OCI-LY7 (cell line): Measurements from ENCODE around the gene SEZ6L2. TPM values are rescaled to one million over a fixed set of nuclear protein-coding genes. Genes with fewer than 3 reads are reported as not detected.

Experiments used
- BruUV-seq: library from RNA; stranded (reverse); fragments of 400-500 nt; replicated peaks from 2 replicates; lab custom pipeline; 2021; lab: Mats Ljungman, UMichigan
- CTCF ChIA-PET: fragments of 300-600 bp; sonication (Branson Sonifier 250); formaldehyde crosslinking; loops from one replicate; lab custom pipeline; 2022; ENCODE audit warnings: antibody characterized with exemption; ENCODE audit not compliant: unreplicated experiment; lab: Charles Lee
- POLR2A ChIA-PET: fragments of 300-600 bp; sonication (Branson Sonifier 250); formaldehyde crosslinking; loops from one replicate; lab custom pipeline; 2022; ENCODE audit warnings: antibody characterized with exemption; lab: Charles Lee
- DNase-seq: peaks from one replicate; pipeline ENCODE4 v3.0.0-alpha.2; 2015; ENCODE audit warnings: low spot score
- H2AFZ ChIP-seq: fragments of 200-600 bp; sonication (generic), shearing (Covaris generic); 2 replicates; pipeline ENCODE4 v1.6.1; 2014; ENCODE audit warnings: mild to moderate bottlenecking, antibody characterized with exemption, low read length, moderate library complexity
- H3K27ac ChIP-seq: fragments of 200-600 bp; sonication (generic); 2 replicates; pipeline ENCODE4 v1.5.1; 2014; ENCODE audit warnings: mixed run types, low read depth, mild to moderate bottlenecking, moderate library complexity, low read length, inconsistent platforms; ENCODE audit not compliant: poor library complexity, severe bottlenecking
- H3K36me3 ChIP-seq: fragments of 200-600 bp; sonication (generic); 2 replicates; pipeline ENCODE4 v1.6.1; 2014; ENCODE audit warnings: mild to moderate bottlenecking, antibody characterized with exemption, low read length, moderate library complexity, mixed read lengths; ENCODE audit not compliant: insufficient read depth
- H3K4me1 ChIP-seq: fragments of 200-600 bp; sonication (generic); 2 replicates; pipeline ENCODE4 v1.5.1; 2014; ENCODE audit warnings: mild to moderate bottlenecking, low read length; ENCODE audit not compliant: insufficient read depth, poor library complexity, severe bottlenecking
- H3K4me2 ChIP-seq: fragments of 200-600 bp; sonication (generic); 2 replicates; pipeline ENCODE4 v1.6.1; 2014; ENCODE audit warnings: mild to moderate bottlenecking, low read length
- H3K4me3 ChIP-seq: fragments of 200-600 bp; sonication (generic); 2 replicates; pipeline ENCODE4 v1.5.1; 2014; ENCODE audit warnings: mild to moderate bottlenecking, low read depth, low read length; ENCODE audit not compliant: poor library complexity, severe bottlenecking
- H3K79me2 ChIP-seq: fragments of 200-600 bp; sonication (generic); 2 replicates; pipeline ENCODE4 v1.6.1; 2016; ENCODE audit warnings: low read depth, mild to moderate bottlenecking, low read length, moderate library complexity, mixed read lengths; ENCODE audit not compliant: insufficient read depth
- H3K9me2 ChIP-seq: fragments of 200-600 bp; sonication (generic); 2 replicates; pipeline ENCODE4 v1.6.1; 2016; ENCODE audit warnings: mild to moderate bottlenecking, low read length, mixed read lengths; ENCODE audit not compliant: insufficient read depth
- H3K9me3 ChIP-seq: fragments of 200-600 bp; sonication (generic); 2 replicates; pipeline ENCODE4 v1.6.1; 2014; ENCODE audit warnings: mild to moderate bottlenecking, mixed run types, low read length, mixed read lengths
- H4K20me1 ChIP-seq: fragments of 200-600 bp; sonication (generic); 2 replicates; pipeline ENCODE4 v1.6.1; 2014; ENCODE audit warnings: mild to moderate bottlenecking, antibody characterized with exemption, low read length, moderate library complexity, mixed read lengths; ENCODE audit not compliant: insufficient read depth
- EZH2phosphoT487 ChIP-seq: fragments of 200-600 bp; sonication (generic); IDR thresholded peaks from 2 replicates; pipeline ENCODE4 v1.6.1; 2018; ENCODE audit warnings: low read depth, borderline replicate concordance, mild to moderate bottlenecking, mixed run types, antibody characterized with exemption, low read length, moderate library complexity, mixed read lengths
- intact Hi-C: fragments of 100-400 bp; cut with micrococcal nuclease; formaldehyde crosslinking; loops from one replicate; pipeline ENCODE4 v1.10.0; 2022; ENCODE audit not compliant: unreplicated experiment
- total RNA-seq, 2 experiments: library from RNA; depleted of rRNA in 1 of 2; stranded (reverse); fragments of >200 nt in 1 of 2; shearing (Covaris generic) in 1 of 2; gene quantifications; 2 replicates each; pipeline ENCODE4 v1.2.3, GENCODE V29; 2014 to 2022
- TF ChIP-seq, protein P1 (sequence below): fragments of 200-600 bp; sonication (generic); conservative IDR thresholded peaks from 2 replicates; pipeline ENCODE4 v1.5.1; 2014; ENCODE audit warnings: mild to moderate bottlenecking, antibody characterized with exemption, low read length, moderate library complexity, mixed read lengths

SEZ6L2 gene
- total RNA-seq, 2 experiments from 2014 or later, result 0.98 to 1.0 TPM

- ChIA-PET POLR2A (interaction anchor here (0.6 kb wide), 1 partner anchor 70 kb away, joined by 3 read pairs; no protein-coding TSS in a partner anchor), CTCF (no interaction called here)
- TF ChIP-seq EZH2phosphoT487, result no peak
- TF ChIP-seq, protein P1, sequence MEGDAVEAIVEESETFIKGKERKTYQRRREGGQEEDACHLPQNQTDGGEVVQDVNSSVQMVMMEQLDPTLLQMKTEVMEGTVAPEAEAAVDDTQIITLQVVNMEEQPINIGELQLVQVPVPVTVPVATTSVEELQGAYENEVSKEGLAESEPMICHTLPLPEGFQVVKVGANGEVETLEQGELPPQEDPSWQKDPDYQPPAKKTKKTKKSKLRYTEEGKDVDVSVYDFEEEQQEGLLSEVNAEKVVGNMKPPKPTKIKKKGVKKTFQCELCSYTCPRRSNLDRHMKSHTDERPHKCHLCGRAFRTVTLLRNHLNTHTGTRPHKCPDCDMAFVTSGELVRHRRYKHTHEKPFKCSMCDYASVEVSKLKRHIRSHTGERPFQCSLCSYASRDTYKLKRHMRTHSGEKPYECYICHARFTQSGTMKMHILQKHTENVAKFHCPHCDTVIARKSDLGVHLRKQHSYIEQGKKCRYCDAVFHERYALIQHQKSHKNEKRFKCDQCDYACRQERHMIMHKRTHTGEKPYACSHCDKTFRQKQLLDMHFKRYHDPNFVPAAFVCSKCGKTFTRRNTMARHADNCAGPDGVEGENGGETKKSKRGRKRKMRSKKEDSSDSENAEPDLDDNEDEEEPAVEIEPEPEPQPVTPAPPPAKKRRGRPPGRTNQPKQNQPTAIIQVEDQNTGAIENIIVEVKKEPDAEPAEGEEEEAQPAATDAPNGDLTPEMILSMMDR, result no peak
- H3K79me2 ChIP-seq, result peaks cover 5% of the 10 kb centered on the region; the same call in 1 of the 2 replicates
- H3K9me3 ChIP-seq, result no peaks in the 10 kb centered on the region
- no peak for DNase-seq
- no peak overlapping the region for H3K4me3 ChIP-seq
- peaks cover 6% of the 10 kb centered on the region for H3K4me1 ChIP-seq
- no peak overlapping the region for H2AFZ ChIP-seq
- intact Hi-C loops, result no loop called here
- no TSS peak for BruUV-seq
- peaks cover 23% of the 10 kb centered on the region; the same call in 1 of the 2 replicates for H3K36me3 ChIP-seq
- H4K20me1 ChIP-seq, result no peaks in the 10 kb centered on the region
- no peak overlapping the region for H3K4me2 ChIP-seq
- no peaks in the 10 kb centered on the region for H3K9me2 ChIP-seq
- no peak overlapping the region for H3K27ac ChIP-seq
These were observed 42.1 kb downstream of the SEZ6L2 start for GRCh38 chr16:29857133-29857760.

DNA sequence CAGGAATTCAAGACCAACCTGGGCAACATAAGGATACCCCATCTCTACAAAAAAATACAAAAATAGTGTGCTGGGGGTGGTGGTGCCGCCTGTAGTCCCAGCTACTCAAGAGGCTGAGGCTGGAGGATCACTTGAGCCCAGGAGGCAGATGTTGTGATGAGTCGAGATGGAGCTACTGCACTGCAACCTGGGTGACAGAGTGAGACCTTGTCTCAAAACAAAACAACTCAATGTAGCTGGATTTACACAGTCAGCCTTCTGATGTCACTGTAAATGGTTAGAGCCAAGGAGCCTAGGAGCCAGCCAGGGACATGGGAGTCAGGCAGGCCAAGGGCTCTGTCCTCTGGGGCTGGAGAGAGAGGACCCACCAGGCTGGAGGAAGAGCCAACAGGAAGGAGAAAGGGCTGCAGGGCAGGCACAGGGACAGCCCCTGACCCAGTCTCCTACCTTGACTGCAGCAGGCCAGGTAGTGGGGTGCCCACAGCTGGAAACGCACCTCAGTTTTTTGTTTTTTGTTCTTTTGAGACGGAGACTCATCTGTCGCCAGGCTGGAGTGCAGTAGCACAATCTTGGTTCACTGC, 44.7 kb downstream of the SEZ6L2 start:
- intact Hi-C loops, result no loop called here
- H3K4me3 ChIP-seq, result no peak overlapping the region
- no peak overlapping the region for H3K27ac ChIP-seq
- H4K20me1 ChIP-seq, result no peaks in the 10 kb centered on the region
- BruUV-seq, result no TSS peak
- TF ChIP-seq, protein P1, result no peak
- TF ChIP-seq EZH2phosphoT487, result no peak
- H3K79me2 ChIP-seq, result no peaks in the 10 kb centered on the region
- ChIA-PET CTCF (no interaction called here), POLR2A (no interaction called here)
- H3K9me2 ChIP-seq, result no peaks in the 10 kb centered on the region
- H3K4me1 ChIP-seq, result no peaks in the 10 kb centered on the region
- H2AFZ ChIP-seq, result no peak overlapping the region
- 0 out of 2 replicates have a peak, but pooled peaks cover 14% of the 10 kb centered on the region for H3K36me3 ChIP-seq
- no peak overlapping the region for H3K4me2 ChIP-seq
- no peaks in the 10 kb centered on the region for H3K9me3 ChIP-seq
- no peak for DNase-seq

- H3K79me2 ChIP-seq, result no peaks in the 10 kb centered on the region
- BruUV-seq, result no TSS peak
- no peaks in the 10 kb centered on the region for H3K36me3 ChIP-seq
- TF ChIP-seq, protein P1, result no peak
- no peak for TF ChIP-seq EZH2phosphoT487
- H3K4me1 ChIP-seq, result no peaks in the 10 kb centered on the region
- H3K9me2 ChIP-seq, result no peaks in the 10 kb centered on the region
- intact Hi-C loops, result no loop called here
- DNase-seq, result no peak
- ChIA-PET CTCF (no interaction called here), POLR2A (no interaction called here)
- no peak overlapping the region for H2AFZ ChIP-seq
- H4K20me1 ChIP-seq, result no peaks in the 10 kb centered on the region
- no peak overlapping the region for H3K4me2 ChIP-seq
- no peak overlapping the region for H3K27ac ChIP-seq
- H3K9me3 ChIP-seq, result no peaks in the 10 kb centered on the region
- no peak overlapping the region for H3K4me3 ChIP-seq
These were observed 46.7 kb downstream of the SEZ6L2 start for GRCh38 chr16:29852654-29853053.
